Fibroblast of skin of right biceps (primary cell): ENCODE results near the gene TAAR1.
"Not testable (repeated sequence)": the region's sequence is repeated elsewhere in the genome, so short reads cannot be mapped to it uniquely, and the experiment has no call there.

ENCODE experiments used
- DNase-seq: peaks from one replicate; pipeline ENCODE4 v3.0.0-alpha.2; 2013

TAAR1 gene

GRCh38 chr6:132651062-132651461, 7.9 kb downstream of the TAAR1 start:
- no peak for DNase-seq

GRCh38 chr6:132650429-132650828, 8.6 kb downstream of the TAAR1 start:
- no peak for DNase-seq

DNA sequence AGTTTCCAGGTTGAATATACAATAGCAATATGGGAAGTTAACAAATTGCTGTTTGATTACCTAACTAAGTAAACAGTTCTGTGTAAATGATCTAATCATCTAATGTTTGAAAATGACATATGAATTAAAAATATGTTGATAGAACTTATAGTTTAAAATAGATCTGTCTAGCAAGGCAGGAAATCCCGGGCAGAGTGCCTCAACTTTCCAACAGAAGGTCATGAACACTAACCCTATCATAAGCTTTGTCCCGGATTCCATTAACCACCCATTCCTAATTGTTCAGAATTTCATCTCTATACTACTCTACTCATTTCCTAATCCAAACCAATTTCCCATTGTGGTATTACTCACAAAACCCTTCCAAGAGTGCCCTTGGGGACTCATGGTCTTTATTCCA, 10.2 kb downstream of the TAAR1 start:
- DNase-seq: no peak

DNA sequence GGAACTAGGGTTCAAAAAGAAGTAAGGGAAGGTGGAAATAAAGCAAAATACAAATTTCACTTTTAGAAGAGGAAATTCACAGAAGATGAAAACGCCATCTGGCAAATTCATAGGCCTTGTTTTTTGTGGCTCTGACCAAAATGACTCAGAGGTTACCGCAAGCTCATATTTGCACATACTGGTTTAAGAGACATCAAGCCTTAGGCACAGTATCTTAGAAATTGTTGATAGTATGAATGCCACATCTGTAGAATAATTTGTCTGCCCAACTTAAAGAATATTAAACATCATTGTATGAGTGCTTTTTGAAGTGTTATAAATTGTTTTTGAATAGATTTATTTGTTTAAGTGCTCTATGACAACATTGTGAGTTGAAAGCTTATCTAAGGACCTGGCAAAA, 10.6 kb downstream of the TAAR1 start:
- DNase-seq: peak; percentile 2

- DNase-seq: no peak
Measured at GRCh38 chr6:132643547-132643946, 15.4 kb downstream of the TAAR1 start.

- not testable (repeated sequence) for DNase-seq
Measured at GRCh38 chr6:132637135-132637534, 21.8 kb downstream of the TAAR1 start.

DNA sequence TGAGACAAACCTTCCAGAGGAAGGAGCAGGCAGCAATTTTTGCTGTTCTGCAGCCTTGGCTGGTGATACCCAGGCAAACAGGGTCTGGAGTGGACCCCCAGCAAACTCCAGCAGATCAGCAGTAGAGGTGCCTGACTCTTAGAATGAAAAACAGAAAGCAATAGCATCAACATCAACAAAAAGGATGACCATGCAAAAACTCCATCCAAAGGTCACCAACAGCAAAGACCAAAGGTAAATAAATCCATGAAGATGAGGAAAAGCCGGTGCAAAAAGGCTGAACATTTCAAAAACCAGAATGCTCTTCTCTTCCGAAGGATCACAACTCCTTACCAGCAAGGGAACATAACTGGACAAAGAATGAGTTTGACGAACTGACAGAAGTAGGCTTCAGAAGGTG, 23.1 kb downstream of the TAAR1 start:
- DNase-seq: not testable (repeated sequence)

- DNase-seq: not testable (repeated sequence)
Measured at GRCh38 chr6:132635288-132635687, 23.7 kb downstream of the TAAR1 start.

DNA sequence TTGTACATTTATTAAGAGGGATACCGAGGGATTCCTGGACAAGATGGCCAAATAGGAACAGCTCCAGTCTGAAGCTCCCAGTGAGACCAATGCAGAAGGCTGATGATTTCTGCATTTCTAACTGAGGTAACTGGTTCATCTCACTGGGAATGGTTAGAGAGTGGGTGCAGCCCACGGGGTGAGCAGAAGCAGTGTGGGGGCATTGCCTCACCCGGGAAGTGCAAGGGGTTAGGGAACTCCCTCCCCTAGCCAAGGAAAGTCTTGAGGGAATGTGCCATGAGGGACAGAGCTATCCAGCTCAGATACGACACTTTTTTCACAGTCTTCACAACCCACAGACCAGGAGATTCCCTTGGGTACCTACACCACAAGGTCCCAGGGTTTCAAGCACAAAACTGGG, 24.2 kb downstream of the TAAR1 start:
- no peak for DNase-seq

DNA sequence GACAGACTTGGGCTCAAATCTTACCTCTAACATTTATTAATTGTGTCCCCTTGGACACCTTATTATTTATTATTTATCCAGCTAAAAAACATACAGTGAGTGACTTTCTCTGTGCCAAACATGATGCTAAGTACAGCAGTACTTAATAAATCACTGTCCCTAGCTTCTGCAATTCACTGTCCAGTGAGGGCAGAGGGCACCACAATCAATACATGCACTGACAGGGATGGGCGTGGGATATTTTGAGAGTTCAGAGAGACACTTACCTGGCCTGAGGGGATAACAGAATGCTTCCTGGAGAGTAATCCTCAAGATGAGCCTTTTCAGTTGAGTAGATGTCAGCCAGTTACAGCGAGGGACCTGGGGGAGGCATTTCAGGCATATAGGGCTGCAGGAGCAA, 25.6 kb downstream of the TAAR1 start:
- DNase-seq: no peak

DNA sequence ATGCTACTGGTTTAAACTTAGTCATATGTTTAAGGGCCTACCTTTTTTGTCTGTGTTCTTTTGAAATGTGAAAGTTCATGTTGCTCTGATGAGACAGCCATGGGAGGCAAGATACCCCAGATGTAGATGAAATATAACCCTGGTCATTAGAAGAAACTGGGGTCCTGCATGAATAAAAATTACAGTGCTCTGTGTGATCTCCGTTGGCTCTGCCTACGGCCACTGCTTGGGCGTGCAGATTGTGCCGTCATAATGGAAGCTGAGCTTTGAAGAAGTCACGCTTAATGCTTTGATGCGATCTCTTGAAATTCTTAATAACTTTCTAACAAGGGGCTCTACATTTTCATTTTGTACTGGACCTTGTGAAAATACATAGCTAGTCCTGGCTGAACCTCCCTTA, 34.8 kb downstream of the TAAR1 start, which contains the start of gene TAAR2:
TAAR2 (minus strand) TSS at position 101 of the 400 bp plus-strand sequence; CDS start at position 101, 0 bp downstream.
- no peak for DNase-seq

DNA sequence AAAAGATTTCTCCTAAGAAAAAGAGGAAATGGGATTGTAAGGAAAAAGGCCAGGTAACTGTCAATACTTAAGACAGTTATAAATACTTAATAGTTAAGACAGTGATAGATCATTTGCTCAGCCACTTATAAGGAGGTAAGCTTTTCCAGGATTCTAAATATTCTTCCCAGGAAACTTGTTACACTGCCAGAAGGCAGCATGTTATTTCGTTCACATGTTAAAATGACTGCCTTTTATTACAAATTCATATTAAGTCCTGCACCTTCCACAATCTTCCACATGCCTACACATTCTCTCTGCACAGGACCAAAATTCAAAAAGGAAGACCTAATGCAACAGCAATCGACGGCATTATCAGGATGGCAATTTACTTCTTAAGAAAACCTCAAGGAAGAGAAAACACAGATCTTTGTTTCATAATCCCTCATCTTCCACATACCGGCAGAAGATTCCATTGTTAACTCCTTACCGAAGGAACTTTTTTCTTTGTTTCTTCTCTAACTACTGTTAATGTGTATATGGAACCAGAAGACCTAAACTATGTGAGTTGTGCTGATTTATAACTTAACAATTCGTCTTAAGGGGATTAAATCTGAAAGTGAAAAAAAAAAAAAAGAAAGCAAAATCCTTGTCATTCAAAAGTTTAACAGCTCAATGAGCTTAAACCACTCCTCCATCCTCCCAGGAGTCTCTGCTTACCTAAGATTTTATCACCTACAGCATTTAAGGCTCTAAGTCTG, 35.7 kb downstream of the TAAR1 start:
- DNase-seq: no peak

DNA sequence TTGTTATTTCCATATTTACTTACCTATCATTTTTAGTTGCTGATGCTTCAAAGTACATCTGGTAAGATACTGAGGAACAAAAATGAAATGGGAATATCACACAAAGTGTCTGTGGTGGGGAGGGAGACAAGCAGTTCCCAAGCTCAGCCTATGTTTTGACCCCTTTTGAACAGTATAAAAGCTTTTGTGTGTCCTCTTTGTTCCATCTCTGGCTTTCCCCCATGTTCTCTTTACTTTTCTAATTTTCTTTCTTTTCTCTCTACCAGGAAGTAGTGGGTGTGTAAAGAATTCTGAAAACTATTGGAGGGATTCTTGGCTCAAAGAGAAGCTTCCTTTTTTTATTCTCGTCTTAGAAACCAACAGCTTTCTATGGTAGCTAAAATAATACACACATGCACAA, 42.3 kb downstream of the TAAR1 start:
- DNase-seq: no peak

DNA sequence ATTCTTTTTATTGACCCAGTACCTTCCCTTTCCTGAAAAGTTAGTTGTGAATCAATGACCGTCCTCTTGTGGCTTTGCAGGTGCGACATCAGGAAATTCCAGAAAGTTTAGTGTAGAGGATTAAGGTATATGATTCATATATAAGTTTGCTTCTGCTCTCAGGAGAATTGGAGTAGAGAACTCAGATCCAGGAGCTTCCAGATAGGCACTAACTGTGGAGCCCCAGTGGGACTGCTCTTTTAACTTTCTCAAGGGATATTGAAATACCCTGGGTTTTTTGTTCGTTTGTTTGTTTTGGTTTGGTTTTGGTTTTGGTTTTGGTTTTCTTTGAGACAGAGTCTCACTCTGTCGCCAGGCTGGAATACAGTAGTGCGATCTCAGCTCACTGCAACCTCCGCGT, 44.4 kb downstream of the TAAR1 start:
- DNase-seq: no peak

DNA sequence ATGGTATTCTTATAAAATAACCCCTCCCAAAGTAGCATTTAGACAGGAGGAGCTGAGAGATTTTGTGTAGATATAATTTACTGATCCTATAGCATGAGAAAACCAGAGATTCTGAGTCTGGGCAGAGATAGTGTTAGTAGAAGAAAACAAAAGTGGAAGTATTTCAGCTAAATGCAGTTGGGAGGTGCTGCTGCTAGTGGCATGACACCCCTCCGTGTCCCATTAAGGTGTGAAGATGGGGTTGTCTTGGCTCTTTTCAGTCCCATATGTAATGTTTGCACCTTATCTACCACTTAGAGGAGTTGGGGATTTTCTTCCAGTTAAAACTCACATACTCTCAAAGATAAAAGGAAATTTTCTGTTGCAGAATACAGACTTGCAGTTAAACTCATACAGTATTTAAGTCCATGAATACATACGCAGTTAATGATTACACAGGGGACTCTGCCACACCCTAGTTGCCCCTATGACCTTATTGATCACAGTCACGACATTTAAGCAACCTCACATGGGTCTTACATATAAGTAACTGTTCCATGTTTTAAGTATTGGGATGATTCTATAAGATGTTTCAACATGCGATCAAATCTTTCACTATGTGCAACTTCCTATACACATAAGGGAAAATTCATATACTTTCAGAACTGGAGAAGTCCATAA, 46.4 kb downstream of the TAAR1 start:
- no peak for DNase-seq

GRCh38 chr6:132611616-132612015, 47.4 kb downstream of the TAAR1 start:
- DNase-seq: no peak

GRCh38 chr6:132607544-132608233, 51.3 kb downstream of the TAAR1 start:
- no peak for DNase-seq

- no peak for DNase-seq
Measured at GRCh38 chr6:132604635-132605152, 54.3 kb downstream of the TAAR1 start.

DNA sequence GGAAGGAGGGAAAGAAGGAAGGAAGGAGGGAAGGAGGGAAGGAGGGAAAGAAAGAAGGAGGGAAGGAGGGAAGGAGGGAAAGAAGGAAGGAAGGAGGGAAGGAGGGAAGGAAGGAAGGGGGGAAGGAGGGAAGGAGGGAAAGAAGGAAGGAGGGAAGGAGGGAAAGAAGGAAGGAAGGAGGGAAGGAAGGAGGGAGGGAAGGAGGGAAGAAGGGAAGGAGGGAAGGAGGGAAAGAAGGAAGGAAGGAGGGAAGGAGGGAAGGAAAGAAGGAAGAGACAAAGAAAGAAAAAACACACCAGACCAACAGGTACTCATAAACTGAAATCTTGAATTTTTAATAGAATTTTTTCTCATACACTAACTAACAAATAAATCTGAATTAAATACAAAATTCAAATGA, 58.1 kb downstream of the TAAR1 start:
- not testable (repeated sequence) for DNase-seq

GRCh38 chr6:132598473-132598872, 60.5 kb downstream of the TAAR1 start:
- DNase-seq: no peak

GRCh38 chr6:132596201-132596600, 62.8 kb downstream of the TAAR1 start:
- no peak for DNase-seq
